PC-3 (cell line): ENCODE measurements around the gene RGS14. TPM values are rescaled to one million over a fixed set of nuclear protein-coding genes. Genes with fewer than 3 reads are reported as not detected.

Source experiments
- ATAC-seq: fragments of 200-7000 bp; cut with Tn5 transposase; 2 replicates; pipeline ENCODE4 v1.9.1; 2020; ENCODE audit warnings: mild to moderate bottlenecking, moderate library complexity
- BruUV-seq: library from RNA; stranded (reverse); fragments of 400-500 nt; replicated peaks from 2 replicates; lab custom pipeline; 2021; lab: Mats Ljungman, UMichigan
- CTCF ChIA-PET: fragments of 300-600 bp; sonication (Branson Sonifier 250); formaldehyde crosslinking; loops from one replicate; lab custom pipeline; 2022; ENCODE audit warnings: antibody characterized with exemption; lab: Charles Lee
- POLR2A ChIA-PET: fragments of 300-600 bp; sonication (Branson Sonifier 250); formaldehyde crosslinking; loops from one replicate; lab custom pipeline; 2022; ENCODE audit warnings: antibody characterized with exemption; ENCODE audit not compliant: unreplicated experiment; lab: Charles Lee
- DNase-seq: peaks from one replicate; pipeline ENCODE4 v3.0.0-alpha.2; 2015
- H2AFZ ChIP-seq: fragments of 300-600 bp; sonication (generic); 2 replicates; pipeline ENCODE4 v1.6.0; 2016; ENCODE audit warnings: antibody characterized with exemption, low read length
- H3F3A ChIP-seq: fragments of 300-600 bp; sonication (generic); one replicate; pipeline ENCODE4 v1.6.0; 2017; ENCODE audit warnings: antibody characterized with exemption, low read length, control low read depth, mild to moderate bottlenecking; ENCODE audit not compliant: unreplicated experiment
- H3K27ac ChIP-seq: fragments of 300-600 bp; sonication (generic); 2 replicates; pipeline ENCODE4 v1.5.1; 2016; ENCODE audit warnings: mild to moderate bottlenecking, low read length
- H3K27me3 ChIP-seq: fragments of 300-600 bp; sonication (generic); 2 replicates; pipeline ENCODE4 v1.6.1; 2016; ENCODE audit warnings: low read length, mixed read lengths
- H3K36me3 ChIP-seq: fragments of 300-600 bp; sonication (generic); 2 replicates; pipeline ENCODE4 v1.6.1; 2016; ENCODE audit warnings: low read depth, mixed run types, low read length, mixed read lengths
- H3K4me1 ChIP-seq: fragments of 300-600 bp; sonication (generic); 2 replicates; pipeline ENCODE4 v1.5.1; 2016; ENCODE audit warnings: low read length; ENCODE audit not compliant: insufficient read depth
- H3K4me2 ChIP-seq: fragments of 300-600 bp; sonication (generic); 2 replicates; pipeline ENCODE4 v1.6.0; 2016; ENCODE audit warnings: low read length
- H3K4me3 ChIP-seq: fragments of 300-600 bp; sonication (generic); 2 replicates; pipeline ENCODE4 v1.5.1; 2016; ENCODE audit warnings: mild to moderate bottlenecking, low read length, mixed read lengths
- H3K79me2 ChIP-seq: fragments of 300-600 bp; sonication (generic); 2 replicates; pipeline ENCODE4 v1.6.1; 2017; ENCODE audit warnings: low read length, mixed read lengths
- H3K9ac ChIP-seq: fragments of 300-600 bp; sonication (generic); 2 replicates; pipeline ENCODE4 v1.6.0; 2016; ENCODE audit warnings: mild to moderate bottlenecking, low read length
- H3K9me2 ChIP-seq: fragments of 300-600 bp; sonication (generic); replicated peaks from 2 replicates; pipeline ENCODE4 v1.6.1; 2016; ENCODE audit warnings: mixed run types, low read length, mixed read lengths
- H3K9me3 ChIP-seq: fragments of 300-600 bp; sonication (generic); 2 replicates; pipeline ENCODE4 v1.6.1; 2016; ENCODE audit warnings: low read length, mixed read lengths
- H4K20me1 ChIP-seq: fragments of 300-600 bp; sonication (generic); 2 replicates; pipeline ENCODE4 v1.6.1; 2016; ENCODE audit warnings: low read length, mixed read lengths
- EZH2 ChIP-seq: fragments of 300-600 bp; sonication (generic); IDR thresholded peaks from one replicate; pipeline ENCODE4 v1.6.1; 2017; ENCODE audit warnings: antibody characterized with exemption, mild to moderate bottlenecking, low read length; ENCODE audit not compliant: unreplicated experiment
- EZH2phosphoT487 ChIP-seq: fragments of 300-600 bp; sonication (generic); IDR thresholded peaks from 2 replicates; pipeline ENCODE4 v1.6.1; 2018; ENCODE audit warnings: mild to moderate bottlenecking, antibody characterized with exemption, low read length, borderline replicate concordance
- intact Hi-C: fragments of 100-400 bp; cut with micrococcal nuclease; formaldehyde crosslinking; loops from 2 replicates; pipeline ENCODE4 v1.9.0; 2023
- total RNA-seq: library from RNA; depleted of rRNA; stranded (reverse); fragments of >200 nt; gene quantifications from 2 replicates; pipeline ENCODE4 v1.2.3, GENCODE V29; 2014
- TF ChIP-seq, protein P1 (sequence below): fragments of 300-600 bp; sonication (generic); conservative IDR thresholded peaks from 2 replicates; pipeline ENCODE4 v1.5.1; 2017; ENCODE audit warnings: antibody characterized with exemption, low read depth, mild to moderate bottlenecking, low read length

Gene RGS14
- total RNA-seq, 1 experiment from 2014 or later, result 32.3 TPM

DNA sequence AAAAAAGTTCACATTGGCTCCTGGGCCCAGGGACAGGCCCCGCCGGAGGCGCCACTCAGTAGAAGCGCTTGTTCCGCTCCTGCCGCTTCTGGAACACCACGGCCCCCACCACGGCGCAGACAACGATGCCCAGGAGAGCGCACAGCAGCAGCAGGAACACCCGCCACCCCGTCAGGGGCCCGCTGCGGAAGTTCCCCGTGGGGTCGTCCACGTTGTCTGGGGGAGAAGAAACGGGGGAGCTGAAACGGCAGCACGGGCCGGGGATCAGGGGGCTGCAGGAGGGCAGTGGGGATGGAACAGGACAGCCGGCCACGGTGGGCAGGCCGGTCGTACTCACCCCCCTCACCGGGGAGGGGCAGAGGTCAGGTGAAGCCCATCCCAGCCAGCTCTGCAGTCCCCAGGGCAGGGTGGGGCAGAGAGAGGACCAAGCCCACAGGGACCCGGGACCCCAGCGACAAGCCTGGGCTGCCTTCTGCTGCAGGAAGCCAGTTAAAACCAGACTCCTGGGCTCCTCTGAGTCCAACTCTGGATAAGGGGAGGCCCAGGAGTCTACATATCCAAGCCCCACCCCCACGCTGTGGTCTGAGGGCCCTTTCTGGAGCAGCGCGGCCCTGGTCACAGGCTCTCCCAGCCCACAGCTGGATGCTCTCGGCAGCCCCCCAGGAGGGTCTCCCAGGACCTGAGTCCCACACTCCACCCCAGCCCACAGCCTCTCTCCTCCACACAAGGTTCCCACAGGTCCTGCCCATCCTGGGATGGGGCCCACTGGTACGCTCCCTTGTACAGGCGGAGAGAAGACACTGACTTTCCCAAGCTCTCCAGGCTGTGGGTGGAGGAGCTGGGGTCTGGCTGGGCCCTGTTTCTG lies 25.5 kb upstream of the RGS14 start:
- Histone ChIP-seq H3K9me2 (no peaks in the 10 kb centered on the region), H3K9ac (no peak overlapping the region), H3K4me2 (no peak overlapping the region), H3K27ac (no peak overlapping the region), H2AFZ (no peak overlapping the region), H4K20me1 (no peaks in the 10 kb centered on the region), H3K27me3 (no peaks in the 10 kb centered on the region), H3K4me1 (peaks cover 10% of the 10 kb centered on the region), H3K4me3 (no peak overlapping the region), H3K79me2 (no peaks in the 10 kb centered on the region), H3K36me3 (peaks cover 16% of the 10 kb centered on the region; the same call in 1 of the 2 replicates), H3K9me3 (no peaks in the 10 kb centered on the region), H3F3A (no peaks in the 10 kb centered on the region)
- CTCF ChIA-PET, result no interaction called here
- TF ChIP-seq EZH2phosphoT487 (no peak), EZH2 (no peak)
- TF ChIP-seq, protein P1, sequence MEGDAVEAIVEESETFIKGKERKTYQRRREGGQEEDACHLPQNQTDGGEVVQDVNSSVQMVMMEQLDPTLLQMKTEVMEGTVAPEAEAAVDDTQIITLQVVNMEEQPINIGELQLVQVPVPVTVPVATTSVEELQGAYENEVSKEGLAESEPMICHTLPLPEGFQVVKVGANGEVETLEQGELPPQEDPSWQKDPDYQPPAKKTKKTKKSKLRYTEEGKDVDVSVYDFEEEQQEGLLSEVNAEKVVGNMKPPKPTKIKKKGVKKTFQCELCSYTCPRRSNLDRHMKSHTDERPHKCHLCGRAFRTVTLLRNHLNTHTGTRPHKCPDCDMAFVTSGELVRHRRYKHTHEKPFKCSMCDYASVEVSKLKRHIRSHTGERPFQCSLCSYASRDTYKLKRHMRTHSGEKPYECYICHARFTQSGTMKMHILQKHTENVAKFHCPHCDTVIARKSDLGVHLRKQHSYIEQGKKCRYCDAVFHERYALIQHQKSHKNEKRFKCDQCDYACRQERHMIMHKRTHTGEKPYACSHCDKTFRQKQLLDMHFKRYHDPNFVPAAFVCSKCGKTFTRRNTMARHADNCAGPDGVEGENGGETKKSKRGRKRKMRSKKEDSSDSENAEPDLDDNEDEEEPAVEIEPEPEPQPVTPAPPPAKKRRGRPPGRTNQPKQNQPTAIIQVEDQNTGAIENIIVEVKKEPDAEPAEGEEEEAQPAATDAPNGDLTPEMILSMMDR, result no peak
- intact Hi-C loops, result no loop called here
- BruUV-seq, result no TSS peak
- DNase-seq (no peak), ATAC-seq (no peak)
- POLR2A ChIA-PET, result no interaction called here

DNA sequence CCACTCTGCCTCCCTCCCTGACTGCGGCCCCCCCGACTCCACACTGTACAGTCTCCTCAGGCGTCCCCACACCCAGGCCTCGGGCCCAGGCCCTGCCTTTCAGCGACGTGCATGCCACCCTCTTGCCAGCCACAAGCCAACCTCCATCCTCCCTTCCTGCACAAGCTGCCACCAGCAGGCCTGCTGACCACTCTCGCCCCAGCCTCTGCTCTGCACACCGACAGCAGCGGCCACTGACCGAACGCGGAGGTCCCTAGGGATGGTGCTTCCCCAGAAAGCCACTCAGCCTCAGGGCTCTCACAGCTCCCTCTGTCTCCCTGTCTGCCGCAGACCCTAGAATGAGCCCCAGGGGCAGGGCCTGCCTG lies 24.8 kb upstream of the RGS14 start:
- H3K9ac ChIP-seq, result no peak overlapping the region
- H3K27ac ChIP-seq, result no peak overlapping the region
- TF ChIP-seq, protein P1, result no peak
- TF ChIP-seq EZH2phosphoT487, result no peak
- TF ChIP-seq EZH2, result no peak
- H3K4me1 ChIP-seq, result peaks cover 5% of the 10 kb centered on the region
- intact Hi-C loops, result no loop called here
- DNase-seq, result no peak
- H3K9me3 ChIP-seq, result no peaks in the 10 kb centered on the region
- no peaks in the 10 kb centered on the region for H3K27me3 ChIP-seq
- no TSS peak for BruUV-seq
- CTCF ChIA-PET, result no interaction called here
- ATAC-seq, result no peak
- H3K4me2 ChIP-seq, result no peak overlapping the region
- H3K79me2 ChIP-seq, result no peaks in the 10 kb centered on the region
- H3F3A ChIP-seq, result no peaks in the 10 kb centered on the region
- POLR2A ChIA-PET, result no interaction called here
- no peaks in the 10 kb centered on the region for H4K20me1 ChIP-seq
- peaks cover 16% of the 10 kb centered on the region; the same call in 1 of the 2 replicates for H3K36me3 ChIP-seq
- H2AFZ ChIP-seq, result no peak overlapping the region
- no peaks in the 10 kb centered on the region for H3K9me2 ChIP-seq
- no peak overlapping the region for H3K4me3 ChIP-seq

DNA sequence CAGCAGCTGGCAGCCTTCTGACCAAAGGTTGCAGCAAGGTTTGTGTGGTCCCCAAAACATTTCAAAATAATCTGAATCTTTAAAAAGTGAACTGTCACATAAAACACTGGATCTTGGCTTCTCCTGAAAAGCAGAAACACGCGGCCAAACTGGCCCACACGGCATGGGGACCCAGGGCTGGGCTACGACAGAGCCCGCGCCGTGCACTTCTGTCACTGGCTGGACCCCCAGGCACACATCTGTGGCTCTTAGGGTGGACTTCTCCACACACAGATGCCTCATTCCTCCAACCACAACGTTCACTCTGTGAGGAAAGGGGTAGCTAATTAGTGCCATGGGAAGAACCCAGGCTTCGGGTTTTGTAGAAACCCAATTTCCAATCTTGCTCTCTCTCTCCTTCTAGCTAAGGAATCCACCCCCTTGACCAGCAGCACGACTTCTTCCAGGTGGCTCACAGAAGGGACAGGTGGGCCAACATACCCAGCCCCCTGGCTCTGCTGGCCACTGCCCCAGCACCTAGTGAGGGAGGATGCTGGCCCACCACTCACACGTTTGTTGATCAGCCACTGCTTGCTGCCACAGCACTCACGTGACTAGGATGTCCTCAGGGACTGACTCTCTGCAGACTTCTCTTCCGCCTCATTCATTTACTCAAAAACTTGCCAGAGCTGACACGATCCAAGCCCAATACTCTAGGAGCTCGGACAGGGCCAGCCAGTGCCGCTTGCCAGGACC lies 24.1 kb upstream of the RGS14 start:
- DNase-seq, result no peak
- BruUV-seq, result no TSS peak
- no peaks in the 10 kb centered on the region for H3F3A ChIP-seq
- no peaks in the 10 kb centered on the region for H3K79me2 ChIP-seq
- TF ChIP-seq, protein P1, result no peak
- TF ChIP-seq EZH2, result no peak
- TF ChIP-seq EZH2phosphoT487, result no peak
- H3K4me2 ChIP-seq, result no peak overlapping the region
- ATAC-seq, result no peak
- no peaks in the 10 kb centered on the region for H3K27me3 ChIP-seq
- no peak overlapping the region for H3K4me3 ChIP-seq
- POLR2A ChIA-PET, result no interaction called here
- H3K9me2 ChIP-seq, result no peaks in the 10 kb centered on the region
- no peaks in the 10 kb centered on the region for H4K20me1 ChIP-seq
- no peak overlapping the region for H2AFZ ChIP-seq
- intact Hi-C loops, result no loop called here
- peaks cover 16% of the 10 kb centered on the region; the same call in 1 of the 2 replicates for H3K36me3 ChIP-seq
- no peaks in the 10 kb centered on the region for H3K9me3 ChIP-seq
- CTCF ChIA-PET, result no interaction called here
- H3K27ac ChIP-seq, result no peak overlapping the region
- H3K9ac ChIP-seq, result no peak overlapping the region
- no peaks in the 10 kb centered on the region for H3K4me1 ChIP-seq
